K562 (cell line): ENCODE data around the gene AQP6. TPM values are rescaled to one million over a fixed set of nuclear protein-coding genes. Genes with fewer than 3 reads are reported as not detected.

Experiments used
- ATAC-seq: fragments of 200-7000 bp; cut with Tn5 transposase; 3 replicates; pipeline ENCODE4 v1.9.1; 2020; ENCODE audit warnings: moderate library complexity
- BruUV-seq: library from RNA; stranded (reverse); fragments of 400-500 nt; replicated peaks from 2 replicates; lab custom pipeline; 2021; lab: Mats Ljungman, UMichigan
- CTCF ChIA-PET: fragments of 300-600 bp; formaldehyde crosslinking; extraction: SDS; loops from one replicate; lab custom pipeline; 2021; ENCODE audit warnings: low intra/inter-chr PET ratio; lab: Yijun Ruan, JAX
- POLR2A ChIA-PET: fragments of 300-600, 350-650 bp; sonication (Branson Sonifier 250); formaldehyde crosslinking; extraction: SDS; loops from one replicate; lab custom pipeline; 2021; ENCODE audit warnings: antibody characterized with exemption, inconsistent platforms; lab: Yijun Ruan, JAX
- DNase-seq, 4 experiments: peaks; one replicate each; pipeline versions ENCODE4 v3.0.0 to v3.0.0-alpha.2; 2011 to 2018; ENCODE audit warnings: low spot score in 3 of 4, mixed read lengths in 3 of 4; ENCODE audit errors: extremely low read depth in 1 of 4
- FAIRE-seq: peaks from 2 replicates; lab custom pipeline; 2011; peaks lifted over from hg19 to GRCh38; lab: Jason Lieb, UNC
- H2AFZ ChIP-seq: 2 replicates; pipeline ENCODE4 v1.6.0; 2011; ENCODE audit warnings: low read depth, low read length, control low read depth, inconsistent platforms
- H3K27ac ChIP-seq: fragments of 200-600 bp; 3 replicates; pipeline ENCODE4 v1.8.0; 2011; ENCODE audit warnings: low read depth, mild to moderate bottlenecking, control low read depth, inconsistent platforms, low read length, moderate library complexity, mixed read lengths; ENCODE audit errors: extremely low read depth
- H3K27me3 ChIP-seq, 2 experiments: fragments of 300-600 bp in 1 of 2; 2 replicates in 1 of 2; 3 replicates in 1 of 2; pipeline versions ENCODE4 v1.6.0 to v1.8.0; 2011; ENCODE audit warnings: inconsistent platforms in 2 of 2, low read length in 2 of 2, mild to moderate bottlenecking in 1 of 2, mixed read lengths in 1 of 2, moderate library complexity in 1 of 2; ENCODE audit not compliant: control insufficient read depth in 2 of 2, insufficient read depth in 2 of 2
- H3K36me3 ChIP-seq: fragments of 300-600 bp; 3 replicates; pipeline ENCODE4 v1.8.0; 2011; ENCODE audit warnings: mild to moderate bottlenecking, low read length, inconsistent platforms; ENCODE audit not compliant: control insufficient read depth, insufficient read depth
- H3K4me1 ChIP-seq, 2 experiments: fragments of 200-600 bp in 1 of 2; replicated peaks in 1 of 2; 2 replicates in 1 of 2; 3 replicates in 1 of 2; pipeline versions ENCODE4 v1.5.1 to v1.8.0; 2011; ENCODE audit warnings: inconsistent platforms in 2 of 2, low read length in 2 of 2, mild to moderate bottlenecking in 1 of 2, mixed read lengths in 1 of 2, moderate library complexity in 1 of 2; ENCODE audit not compliant: control insufficient read depth in 2 of 2, insufficient read depth in 2 of 2
- H3K4me2 ChIP-seq: 2 replicates; pipeline ENCODE4 v1.6.1; 2011; ENCODE audit warnings: low read length, control low read depth, inconsistent platforms, mixed read lengths; ENCODE audit not compliant: insufficient read depth
- H3K4me3 ChIP-seq: fragments of 200-600 bp; sonication (generic), shearing (Covaris generic); 2 replicates; pipeline ENCODE4 v1.5.1; 2016; ENCODE audit warnings: control low read depth, inconsistent platforms
- H3K79me2 ChIP-seq: fragments of 200-600 bp; 3 replicates; pipeline ENCODE4 v1.8.0; 2011; ENCODE audit warnings: low read length, inconsistent platforms; ENCODE audit not compliant: control insufficient read depth, insufficient read depth
- H3K9ac ChIP-seq, 2 experiments: 2 replicates each; pipeline versions ENCODE4 v1.6.0 to v1.6.1; 2011; ENCODE audit warnings: low read depth in 2 of 2, low read length in 2 of 2, control low read depth in 1 of 2, inconsistent platforms in 1 of 2, mild to moderate bottlenecking in 1 of 2, mixed read lengths in 1 of 2; ENCODE audit not compliant: insufficient read depth in 1 of 2
- H3K9me1 ChIP-seq: one replicate; pipeline ENCODE4 v1.6.0; 2011; ENCODE audit warnings: inconsistent platforms, mild to moderate bottlenecking, low read length, moderate library complexity; ENCODE audit not compliant: control insufficient read depth, insufficient read depth
- H3K9me3 ChIP-seq: replicated peaks from 2 replicates; pipeline ENCODE4 v1.5.1; 2011; ENCODE audit warnings: low read depth, low read length, inconsistent platforms; ENCODE audit not compliant: control insufficient read depth, insufficient read depth
- H4K20me1 ChIP-seq: replicated peaks from 2 replicates; pipeline ENCODE4 v1.6.1; 2011; ENCODE audit warnings: low read length, inconsistent platforms, mixed read lengths; ENCODE audit not compliant: control insufficient read depth, insufficient read depth
- ATF7 ChIP-seq: fragments of 450-650 bp; IDR thresholded peaks from 2 replicates; pipeline ENCODE4 v1.7.1; 2014; ENCODE audit warnings: mild to moderate bottlenecking, moderate library complexity
- CTBP1 ChIP-seq: fragments of 450-650 bp; IDR thresholded peaks from 2 replicates; pipeline ENCODE4 v1.6.1; 2016; ENCODE audit warnings: borderline replicate concordance
- FOXJ3 ChIP-seq: sonication (generic); formaldehyde crosslinking; IDR thresholded peaks from 2 replicates; pipeline ENCODE4 v1.4.0; 2020; ENCODE audit warnings: mild to moderate bottlenecking, missing genetic modification reagents
- LARP7 ChIP-seq: fragments of 450-650 bp; IDR thresholded peaks from 2 replicates; pipeline ENCODE4 v1.6.1; 2016
- MCM5 ChIP-seq: fragments of 450-650 bp; IDR thresholded peaks from 2 replicates; pipeline ENCODE4 v1.6.1; 2016; ENCODE audit warnings: low read depth
- RFX1 ChIP-seq: fragments of 450-650 bp; IDR thresholded peaks from 2 replicates; pipeline ENCODE4 v1.6.1; 2016; ENCODE audit warnings: mild to moderate bottlenecking, moderate library complexity
- TFAP4 ChIP-seq: sonication (generic); formaldehyde crosslinking; IDR thresholded peaks from 2 replicates; pipeline ENCODE4 v1.8.0; 2022; ENCODE audit warnings: missing genetic modification reagents, mild to moderate bottlenecking, moderate library complexity, borderline replicate concordance
- VEZF1 ChIP-seq: fragments of 200-800 bp; sonication (Bioruptor generic); IDR thresholded peaks from 2 replicates; pipeline ENCODE4 v1.6.1; 2017; ENCODE audit warnings: missing genetic modification characterization, missing compliant biosample characterization
- ZKSCAN3 ChIP-seq: fragments of 250-450 bp; sonication (Bioruptor Pico); IDR thresholded peaks from 2 replicates; pipeline ENCODE4 v1.4.0; 2020
- ZNF449 ChIP-seq: fragments of 250-450 bp; sonication (Bioruptor Pico); IDR thresholded peaks from 2 replicates; pipeline ENCODE4 v1.8.0; 2022; ENCODE audit warnings: moderate library complexity, mild to moderate bottlenecking, inconsistent platforms
- WGBS: fragments of 100-300 bp; shearing (Covaris generic); methylation state at CpG from one replicate; pipeline ENCODE4 v1.1.6; 2016; ENCODE audit warnings: low coverage, mixed read lengths; ENCODE audit not compliant: insufficient coverage; ENCODE audit errors: missing lambda C conversion rate; 5-methylcytosine and 5-hydroxymethylcytosine counted together
- in situ Hi-C: fragments of 300-500 bp; cut with MboI; formaldehyde crosslinking; loops from 4 replicates; pipeline ENCODE4 v1.15.0; 2018; ENCODE audit warnings: inconsistent platforms, mixed read lengths
- intact Hi-C: fragments of 100-400 bp; cut with micrococcal nuclease; formaldehyde crosslinking; loops from 2 replicates; pipeline ENCODE4 v1.14.2; 2022
- polyA plus RNA-seq, 8 experiments: library from polyadenylated mRNA; depleted of rRNA in 4 of 8; stranded (reverse) in 5 of 8; unstranded in 3 of 8; fragments of >200 nt; fragmentation: Nextera tagmentation in 2 of 8; fragmentation: Illumina TruSeq in 1 of 8; extraction: Ambion mirVana in 2 of 8; extraction: Trizol in 1 of 8; gene quantifications; 2 replicates each; pipeline versions ENCODE4 v1.2.1 to v1.2.3, GENCODE V29; 2011 to 2014; ENCODE audit warnings: inconsistent platforms in 1 of 8, missing spikeins in 1 of 8
- total RNA-seq, 7 experiments: library from RNA; depleted of rRNA in 6 of 7; stranded (reverse); fragments of >200 nt in 6 of 7; fragmentation: Illumina TruSeq in 2 of 7; extraction: Trizol in 2 of 7; gene quantifications; 2 replicates each; pipeline versions ENCODE4 v1.2.1 to v1.2.3, GENCODE V29; 2011 to 2021; ENCODE audit warnings: low replicate concordance in 1 of 7

AQP6 gene
- total and polyA plus RNA-seq, 9 of the 15 experiments (the other 6 are each of a cell fraction or from before 2014, with no cell fraction given): 0.05 to 0.12 TPM; not detected in 7

GRCh38 chr12:49949866-49950265, 22.9 kb upstream of the AQP6 start (continued):
- TF ChIP-seq FOXJ3 (CRISPR knock-in tag) (no peak), ATF7 (no peak), MCM5 (no peak), CTBP1 (no peak), LARP7 (no peak)

GRCh38 chr12:49950273-49951251, 22.2 kb upstream of the AQP6 start, which contains the start of gene AQP2:
Gene AQP2, plus strand, starts transcription at chr12:49950737. Its CDS starts 94 bp downstream, at chr12:49950831.
- intact Hi-C loops: no loop called here
- Histone ChIP-seq H3K4me1 (peaks cover 5 to 26% of the 10 kb centered on the region in 2 experiments; a peak in 4 of 5 replicates), H4K20me1 (no peaks in the 10 kb centered on the region), H3K27ac (no peak within 1 kb of the TSS), H3K9ac (peak within 1 kb of the TSS in 1 of 2 experiments; percentile 48; a peak in 2 of 4 replicates), H3K27me3 (peaks cover 7 to 25% of the 10 kb centered on the region in 2 experiments; a peak in 3 of 5 replicates), H2AFZ (0 out of 2 replicates have a peak within 1 kb of the TSS, but pooled peaks have one; percentile 9), H3K4me3 (no peak within 1 kb of the TSS), H3K4me2 (no peak within 1 kb of the TSS), H3K79me2 (no peaks in the 10 kb centered on the region), H3K9me1 (no peaks in the 10 kb centered on the region), H3K36me3 (no peaks in the 10 kb centered on the region), H3K9me3 (no peaks in the 10 kb centered on the region)
- ATAC-seq (no peak), DNase-seq (no peak), FAIRE-seq (no peak)
- in situ Hi-C loops: no loop called here
- TF ChIP-seq ZNF449 (CRISPR knock-in tag): no peak
- no peak for TF ChIP-seq ZKSCAN3 (CRISPR knock-in tag)
- TF ChIP-seq RFX1: peak; percentile 43; the same call in 1 of the 2 replicates
- peak; percentile 40; the same call in 1 of the 2 replicates for TF ChIP-seq VEZF1 (CRISPR knock-in tag)
- TF ChIP-seq TFAP4 (CRISPR knock-in tag): peak; percentile 55; the same call in 1 of the 2 replicates
- ChIA-PET CTCF (no interaction called here), POLR2A (interaction anchor here (0.6 to 1.8 kb wide), 5 partner anchors 8 to 208 kb away, joined by 3 to 5 read pairs (median 3); no protein-coding TSS in a partner anchor)
- 39% methylated on average over 31 of the region's 32 CpGs for WGBS
- no TSS peak for BruUV-seq
